ENCODE results near the gene CCDC88A. TPM values are rescaled to one million over a fixed set of nuclear protein-coding genes. Genes with fewer than 3 reads are reported as not detected.

Gene CCDC88A
- total RNA-seq, 1 experiment from 2014 or later, result 27.2 TPM

DNA sequence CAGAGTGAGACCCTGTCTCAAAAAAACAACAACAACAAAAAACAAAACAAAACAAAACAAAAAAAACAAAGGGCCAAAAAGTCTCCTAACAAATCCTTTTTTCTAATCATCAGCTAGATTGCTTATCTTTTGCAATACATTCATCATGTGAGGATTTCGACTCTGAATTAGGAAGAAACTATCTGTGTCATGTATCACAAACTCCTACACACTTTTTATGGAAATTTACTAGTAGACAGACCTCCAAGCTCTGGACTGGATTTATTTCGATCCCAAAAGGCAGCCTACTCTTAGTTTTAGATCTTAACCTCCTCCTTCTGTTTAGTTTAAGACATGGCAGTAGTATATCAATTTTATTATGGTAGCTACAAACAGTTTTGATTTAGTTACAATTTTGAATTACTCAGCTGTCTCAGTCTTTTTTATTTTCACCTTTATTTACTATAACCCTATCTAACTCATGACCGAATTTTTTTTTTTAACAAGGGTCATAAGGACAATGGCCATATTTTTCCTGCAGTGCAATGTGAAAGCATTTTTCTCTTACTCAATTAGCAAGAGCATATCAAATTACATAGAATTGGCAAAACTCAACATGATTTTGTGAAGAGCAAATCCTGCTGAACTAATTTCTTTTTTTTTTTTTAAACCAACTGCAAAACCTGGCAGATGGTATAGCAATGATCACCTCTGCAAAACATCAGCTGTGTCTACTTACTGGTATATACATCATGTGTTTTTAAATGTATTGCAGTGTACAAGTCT, 10.7 kb upstream of the CCDC88A start:
- no peaks in the 10 kb centered on the region for H3K36me3 ChIP-seq (ENCODE audit: control insufficient read depth in 1 of 2, insufficient read depth in 2 of 2, low read length in 2 of 2)
- peaks cover 0 to 5% of the 10 kb centered on the region in 2 experiments; a peak in 3 of 4 replicates for H3K4me1 ChIP-seq (ENCODE audit: control insufficient read depth in 1 of 2, insufficient read depth in 2 of 2, low read length in 2 of 2)
- H3K4me3 ChIP-seq (replicated peaks in 1 of 2; ENCODE audit: low read depth in 1 of 2, low read length in 2 of 2), result no peak overlapping the region
- no peak overlapping the region for H3K9ac ChIP-seq (ENCODE audit: low read length)
- ChIA-PET RAD21 (ENCODE audit: low non-redundant PET in 1 of 2, low total read pairs in 2 of 2, uncharacterized antibody in 2 of 2, unreplicated experiment in 2 of 2) (no interaction called here), CTCF (no interaction called here), POLR2A (no interaction called here)
- BruUV-seq (replicated peaks), result no TSS peak
- ATAC-seq (no peak), DNase-seq (ENCODE audit: low read depth, low spot score) (no peak)
- no peaks in the 10 kb centered on the region for H4K20me1 ChIP-seq (ENCODE audit: insufficient read depth)
- intact Hi-C loops (cut with micrococcal nuclease), result no loop called here
- H3K27me3 ChIP-seq (ENCODE audit: insufficient read depth, low read length), result no peaks in the 10 kb centered on the region
- TF ChIP-seq SRF (IDR thresholded peaks at IDR 0.05; ENCODE audit: low read depth) (no peak), TCF7L2 (IDR thresholded peaks at IDR 0.05; ENCODE audit: borderline replicate concordance, extremely low read depth, insufficient read depth, insufficient read length) (no peak), ZBTB33 (IDR thresholded peaks at IDR 0.05; ENCODE audit: extremely low read depth, insufficient replicate concordance, low read length) (no peak), ZFX (IDR thresholded peaks at IDR 0.05) (no peak), POLR2AphosphoS5 (IDR thresholded peaks at IDR 0.05; ENCODE audit: low read depth, low read length) (no peak), EZH2phosphoT487 (IDR thresholded peaks at IDR 0.05; ENCODE audit: borderline replicate concordance) (no peak), REST (IDR thresholded peaks at IDR 0.05; ENCODE audit: low read depth) (no peak), EZH2 (IDR thresholded peaks at IDR 0.05) (no peak), POLR2A (IDR thresholded peaks at IDR 0.05; ENCODE audit: borderline replicate concordance, extremely low read depth, insufficient read depth, insufficient read length) (no peak), FOSL1 (IDR thresholded peaks at IDR 0.05; ENCODE audit: low read depth) (no peak), ELF1 (IDR thresholded peaks at IDR 0.05; ENCODE audit: borderline replicate concordance, low read depth) (no peak)
- TF ChIP-seq, protein P1, sequence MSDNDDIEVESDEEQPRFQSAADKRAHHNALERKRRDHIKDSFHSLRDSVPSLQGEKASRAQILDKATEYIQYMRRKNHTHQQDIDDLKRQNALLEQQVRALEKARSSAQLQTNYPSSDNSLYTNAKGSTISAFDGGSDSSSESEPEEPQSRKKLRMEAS (IDR thresholded peaks at IDR 0.05), result no peak
- no peak overlapping the region for H3K27ac ChIP-seq (ENCODE audit: low read depth, low read length)
- H3K9me3 ChIP-seq (ENCODE audit: control insufficient read depth in 1 of 2, insufficient read depth in 1 of 2, low read depth in 1 of 2, low read length in 2 of 2), result no peaks in the 10 kb centered on the region
- no peaks in the 10 kb centered on the region for H3K79me2 ChIP-seq (ENCODE audit: insufficient read depth, low read length)
- no peak overlapping the region for H2AFZ ChIP-seq (ENCODE audit: low read depth, low read length, poor library complexity, severe bottlenecking)
- H3K9me2 ChIP-seq (ENCODE audit: insufficient read depth), result no peaks in the 10 kb centered on the region
- no peak overlapping the region for H3K4me2 ChIP-seq (ENCODE audit: low read length)

All from HCT116 (cell line).